NT2/D1 (cell line): ENCODE measurements around the gene FXYD3.

Experiments used
- SUZ12 ChIP-seq: IDR thresholded peaks from 2 replicates; pipeline ENCODE4 v1.6.1; 2011; ENCODE audit not compliant: insufficient read length, insufficient read depth; ENCODE audit errors: extremely low read depth
- YY1 ChIP-seq: IDR thresholded peaks from 2 replicates; pipeline ENCODE4 v1.6.1; 2011; ENCODE audit not compliant: insufficient read length, insufficient read depth
- ZNF274 ChIP-seq: IDR thresholded peaks from 2 replicates; pipeline ENCODE4 v1.6.1; 2011; ENCODE audit warnings: mild to moderate bottlenecking, low read depth, low read length

DNA sequence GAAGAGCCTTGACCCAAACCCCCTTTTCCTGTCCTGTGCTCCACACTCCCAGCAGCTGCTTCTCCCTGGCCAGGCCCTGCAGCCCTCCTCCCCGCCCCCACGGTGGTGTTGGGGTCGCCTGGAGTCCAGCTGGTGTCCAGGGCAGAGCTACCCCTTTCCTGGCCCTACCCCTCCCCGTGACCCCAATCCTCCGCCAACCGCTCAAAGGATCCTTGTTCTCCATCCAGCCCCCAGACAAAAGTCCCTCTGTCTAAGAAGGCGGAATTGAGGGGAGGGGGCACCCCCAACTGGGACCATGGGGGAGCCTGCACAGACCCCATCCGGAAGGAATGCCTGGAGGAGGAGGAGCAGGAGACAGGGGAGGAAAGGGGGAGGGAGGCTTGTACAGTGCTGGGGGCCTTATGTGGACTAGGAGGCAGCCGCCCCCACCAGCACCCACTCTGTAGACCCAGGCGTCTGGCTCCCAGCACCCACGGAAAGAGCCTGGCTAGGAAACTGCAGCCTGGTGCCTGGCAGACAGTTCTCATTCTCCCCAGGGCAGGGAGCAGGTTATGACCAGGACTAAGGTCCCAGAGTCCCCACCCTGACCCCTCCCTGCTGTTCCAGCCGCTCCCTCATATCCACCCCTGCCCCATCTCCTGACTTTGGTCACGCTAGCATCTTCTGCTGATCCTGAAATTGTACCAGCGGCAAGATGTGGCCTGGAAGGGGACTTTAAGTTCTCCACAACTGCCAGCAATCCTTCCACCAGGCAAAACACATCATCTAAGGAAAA, at the start of gene FXYD3:
- TF ChIP-seq YY1 (no peak), SUZ12 (no peak), ZNF274 (no peak)
